Fibroblast of the conjunctiva (primary cell): ENCODE measurements around the gene TGIF2.

Experiments used
- DNase-seq: peaks from one replicate; pipeline ENCODE4 v3.0.0-alpha.2; 2010; ENCODE audit warnings: low read depth

TGIF2 gene

GRCh38 chr20:36573103-36573797 is at the start of gene TGIF2:
TGIF2 (plus strand) TSS chr20:36573597; CDS start chr20:36578775, 5,178 bp downstream.
- peak; percentile 28 for DNase-seq

GRCh38 chr20:36525620-36526365 is 47.6 kb upstream of the TGIF2 start:
- no peak for DNase-seq

GRCh38 chr20:36526521-36527011 is 46.8 kb upstream of the TGIF2 start:
- no peak for DNase-seq

GRCh38 chr20:36527331-36528125 is 45.9 kb upstream of the TGIF2 start:
- no peak for DNase-seq

GRCh38 chr20:36528176-36528874 is 45.1 kb upstream of the TGIF2 start:
- DNase-seq = no peak

GRCh38 chr20:36528875-36529417 is 44.5 kb upstream of the TGIF2 start:
- no peak for DNase-seq

- no peak for DNase-seq
These were observed 41.0 kb upstream of the TGIF2 start for GRCh38 chr20:36532388-36532787.

- no peak for DNase-seq
These were observed 40.6 kb upstream of the TGIF2 start for GRCh38 chr20:36532822-36533221.

- DNase-seq = peak; percentile 66
These were observed 35.2 kb upstream of the TGIF2 start for GRCh38 chr20:36538026-36538722.

- no peak for DNase-seq
These were observed 32.7 kb upstream of the TGIF2 start for GRCh38 chr20:36540551-36541211.

- DNase-seq = peak; percentile 59
These were observed 32.1 kb upstream of the TGIF2 start, which contains the start of gene MYL9 for GRCh38 chr20:36541227-36541767. MYL9 (plus strand) TSS chr20:36541519; CDS start chr20:36544885, 3,366 bp downstream.

- no peak for DNase-seq
These were observed 31.5 kb upstream of the TGIF2 start for GRCh38 chr20:36541768-36542488.

- no peak for DNase-seq
These were observed 30.7 kb upstream of the TGIF2 start for GRCh38 chr20:36542516-36543183.

GRCh38 chr20:36543184-36544133 is 29.9 kb upstream of the TGIF2 start:
- peak; percentile 45 for DNase-seq

- peak; percentile 29 for DNase-seq
These were observed 29.0 kb upstream of the TGIF2 start for GRCh38 chr20:36544134-36545018.

GRCh38 chr20:36546111-36546736 is 27.2 kb upstream of the TGIF2 start:
- DNase-seq = no peak
